ENCODE measurements around the gene ZNF554.

DNA sequence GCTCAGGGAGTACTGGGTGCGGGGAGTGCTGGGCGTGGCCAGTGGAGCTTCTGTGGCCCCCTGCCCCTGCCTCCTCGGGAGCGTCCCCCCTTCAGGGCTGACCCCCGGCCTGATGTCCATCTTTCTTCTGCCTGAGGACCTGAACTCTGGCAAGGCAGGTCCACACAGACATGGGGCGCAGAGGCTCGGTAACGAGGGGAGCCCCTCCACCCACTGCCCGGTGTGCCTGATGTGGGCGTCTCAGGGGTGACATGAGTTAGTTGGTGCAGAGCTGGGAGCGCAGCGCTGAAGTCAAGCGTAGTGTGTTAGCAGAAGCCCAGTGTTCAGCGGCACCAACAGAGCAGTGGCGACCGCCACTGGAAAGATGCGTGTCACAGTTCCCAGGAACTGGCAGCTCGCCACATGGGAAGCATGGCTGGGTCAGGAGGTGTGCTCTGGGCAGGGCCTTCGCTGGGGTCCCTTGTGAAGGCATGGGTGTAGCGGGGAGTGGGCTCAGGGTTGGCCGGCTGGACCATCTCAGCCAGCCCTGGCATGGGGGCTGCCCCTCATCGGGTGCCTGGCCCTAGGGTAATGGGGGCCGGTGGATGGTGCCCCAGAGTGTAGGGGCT, 22.9 kb upstream of the ZNF554 start:
- TF ChIP-seq, protein P1, sequence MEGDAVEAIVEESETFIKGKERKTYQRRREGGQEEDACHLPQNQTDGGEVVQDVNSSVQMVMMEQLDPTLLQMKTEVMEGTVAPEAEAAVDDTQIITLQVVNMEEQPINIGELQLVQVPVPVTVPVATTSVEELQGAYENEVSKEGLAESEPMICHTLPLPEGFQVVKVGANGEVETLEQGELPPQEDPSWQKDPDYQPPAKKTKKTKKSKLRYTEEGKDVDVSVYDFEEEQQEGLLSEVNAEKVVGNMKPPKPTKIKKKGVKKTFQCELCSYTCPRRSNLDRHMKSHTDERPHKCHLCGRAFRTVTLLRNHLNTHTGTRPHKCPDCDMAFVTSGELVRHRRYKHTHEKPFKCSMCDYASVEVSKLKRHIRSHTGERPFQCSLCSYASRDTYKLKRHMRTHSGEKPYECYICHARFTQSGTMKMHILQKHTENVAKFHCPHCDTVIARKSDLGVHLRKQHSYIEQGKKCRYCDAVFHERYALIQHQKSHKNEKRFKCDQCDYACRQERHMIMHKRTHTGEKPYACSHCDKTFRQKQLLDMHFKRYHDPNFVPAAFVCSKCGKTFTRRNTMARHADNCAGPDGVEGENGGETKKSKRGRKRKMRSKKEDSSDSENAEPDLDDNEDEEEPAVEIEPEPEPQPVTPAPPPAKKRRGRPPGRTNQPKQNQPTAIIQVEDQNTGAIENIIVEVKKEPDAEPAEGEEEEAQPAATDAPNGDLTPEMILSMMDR (IDR thresholded peaks at IDR 0.05) = no peak
- no peak for TF ChIP-seq POLR2A (IDR thresholded peaks at IDR 0.05)
